K562 (cell line): ENCODE results near the gene LAMB3. TPM values are rescaled to one million over a fixed set of nuclear protein-coding genes. Genes with fewer than 3 reads are reported as not detected.

ENCODE experiments used
- ATAC-seq: fragments of 200-7000 bp; cut with Tn5 transposase; 3 replicates; pipeline ENCODE4 v1.9.1; 2020; ENCODE audit warnings: moderate library complexity
- BruUV-seq: library from RNA; stranded (reverse); fragments of 400-500 nt; replicated peaks from 2 replicates; lab custom pipeline; 2021; lab: Mats Ljungman, UMichigan
- CTCF ChIA-PET: fragments of 300-600 bp; formaldehyde crosslinking; extraction: SDS; loops from one replicate; lab custom pipeline; 2021; ENCODE audit warnings: low intra/inter-chr PET ratio; lab: Yijun Ruan, JAX
- POLR2A ChIA-PET: fragments of 300-600, 350-650 bp; sonication (Branson Sonifier 250); formaldehyde crosslinking; extraction: SDS; loops from one replicate; lab custom pipeline; 2021; ENCODE audit warnings: antibody characterized with exemption, inconsistent platforms; lab: Yijun Ruan, JAX
- DNase-seq, 4 experiments: peaks; one replicate each; pipeline versions ENCODE4 v3.0.0 to v3.0.0-alpha.2; 2011 to 2018; ENCODE audit warnings: low spot score in 3 of 4, mixed read lengths in 3 of 4; ENCODE audit errors: extremely low read depth in 1 of 4
- FAIRE-seq: peaks from 2 replicates; lab custom pipeline; 2011; peaks lifted over from hg19 to GRCh38; lab: Jason Lieb, UNC
- H2AFZ ChIP-seq: 2 replicates; pipeline ENCODE4 v1.6.0; 2011; ENCODE audit warnings: low read depth, low read length, control low read depth, inconsistent platforms
- H3K27ac ChIP-seq: fragments of 200-600 bp; 3 replicates; pipeline ENCODE4 v1.8.0; 2011; ENCODE audit warnings: low read depth, mild to moderate bottlenecking, control low read depth, inconsistent platforms, low read length, moderate library complexity, mixed read lengths; ENCODE audit errors: extremely low read depth
- H3K27me3 ChIP-seq, 2 experiments: fragments of 300-600 bp in 1 of 2; 2 replicates in 1 of 2; 3 replicates in 1 of 2; pipeline versions ENCODE4 v1.6.0 to v1.8.0; 2011; ENCODE audit warnings: inconsistent platforms in 2 of 2, low read length in 2 of 2, mild to moderate bottlenecking in 1 of 2, mixed read lengths in 1 of 2, moderate library complexity in 1 of 2; ENCODE audit not compliant: control insufficient read depth in 2 of 2, insufficient read depth in 2 of 2
- H3K36me3 ChIP-seq: fragments of 300-600 bp; 3 replicates; pipeline ENCODE4 v1.8.0; 2011; ENCODE audit warnings: mild to moderate bottlenecking, low read length, inconsistent platforms; ENCODE audit not compliant: control insufficient read depth, insufficient read depth
- H3K4me1 ChIP-seq, 2 experiments: fragments of 200-600 bp in 1 of 2; replicated peaks in 1 of 2; 2 replicates in 1 of 2; 3 replicates in 1 of 2; pipeline versions ENCODE4 v1.5.1 to v1.8.0; 2011; ENCODE audit warnings: inconsistent platforms in 2 of 2, low read length in 2 of 2, mild to moderate bottlenecking in 1 of 2, mixed read lengths in 1 of 2, moderate library complexity in 1 of 2; ENCODE audit not compliant: control insufficient read depth in 2 of 2, insufficient read depth in 2 of 2
- H3K4me2 ChIP-seq: 2 replicates; pipeline ENCODE4 v1.6.1; 2011; ENCODE audit warnings: low read length, control low read depth, inconsistent platforms, mixed read lengths; ENCODE audit not compliant: insufficient read depth
- H3K4me3 ChIP-seq: fragments of 200-600 bp; sonication (generic), shearing (Covaris generic); 2 replicates; pipeline ENCODE4 v1.5.1; 2016; ENCODE audit warnings: control low read depth, inconsistent platforms
- H3K79me2 ChIP-seq: fragments of 200-600 bp; 3 replicates; pipeline ENCODE4 v1.8.0; 2011; ENCODE audit warnings: low read length, inconsistent platforms; ENCODE audit not compliant: control insufficient read depth, insufficient read depth
- H3K9ac ChIP-seq, 2 experiments: 2 replicates each; pipeline versions ENCODE4 v1.6.0 to v1.6.1; 2011; ENCODE audit warnings: low read depth in 2 of 2, low read length in 2 of 2, control low read depth in 1 of 2, inconsistent platforms in 1 of 2, mild to moderate bottlenecking in 1 of 2, mixed read lengths in 1 of 2; ENCODE audit not compliant: insufficient read depth in 1 of 2
- H3K9me1 ChIP-seq: one replicate; pipeline ENCODE4 v1.6.0; 2011; ENCODE audit warnings: inconsistent platforms, mild to moderate bottlenecking, low read length, moderate library complexity; ENCODE audit not compliant: control insufficient read depth, insufficient read depth
- H3K9me3 ChIP-seq: replicated peaks from 2 replicates; pipeline ENCODE4 v1.5.1; 2011; ENCODE audit warnings: low read depth, low read length, inconsistent platforms; ENCODE audit not compliant: control insufficient read depth, insufficient read depth
- H4K20me1 ChIP-seq: replicated peaks from 2 replicates; pipeline ENCODE4 v1.6.1; 2011; ENCODE audit warnings: low read length, inconsistent platforms, mixed read lengths; ENCODE audit not compliant: control insufficient read depth, insufficient read depth
- ETS1 ChIP-seq: conservative IDR thresholded peaks from 2 replicates; pipeline ENCODE4 v1.6.1; 2011; ENCODE audit warnings: low read depth, mild to moderate bottlenecking, low read length; ENCODE audit not compliant: control insufficient read depth
- GATAD2B ChIP-seq: fragments of 450-650 bp; IDR thresholded peaks from 2 replicates; pipeline ENCODE4 v1.6.1; 2017; ENCODE audit warnings: mild to moderate bottlenecking, borderline replicate concordance
- MAX ChIP-seq: sonication (generic); formaldehyde crosslinking; IDR thresholded peaks from 2 replicates; pipeline ENCODE4 v1.9.0; 2022; ENCODE audit warnings: mild to moderate bottlenecking, missing genetic modification reagents
- NRF1 ChIP-seq, 2 experiments: fragments of 450-650 bp; IDR thresholded peaks in 1 of 2; conservative IDR thresholded peaks in 1 of 2; 2 replicates each; pipeline ENCODE4 v1.6.1; 2014; ENCODE audit warnings: mild to moderate bottlenecking in 2 of 2
- RB1 ChIP-seq: fragments of 450-650 bp; IDR thresholded peaks from 2 replicates; pipeline ENCODE4 v1.6.1; 2017; ENCODE audit warnings: low read depth, mild to moderate bottlenecking
- RBM14 ChIP-seq: fragments of 200-400 bp; formaldehyde crosslinking; IDR thresholded peaks from 2 replicates; pipeline ENCODE4 v1.6.1; 2018; ENCODE audit warnings: low read depth, mild to moderate bottlenecking, low read length, moderate library complexity, borderline replicate concordance; ENCODE audit not compliant: insufficient read depth
- RFX7 ChIP-seq: fragments of 250-450 bp; sonication (Bioruptor Pico); IDR thresholded peaks from 2 replicates; pipeline ENCODE4 v1.5.1; 2021; ENCODE audit warnings: mild to moderate bottlenecking
- SFPQ ChIP-seq: fragments of 200-400 bp; formaldehyde crosslinking; IDR thresholded peaks from 2 replicates; pipeline ENCODE4 v1.6.1; 2017; ENCODE audit warnings: mild to moderate bottlenecking, low read depth, low read length, moderate library complexity
- STAT5A ChIP-seq: IDR thresholded peaks from 2 replicates; pipeline ENCODE4 v1.6.1; 2012; ENCODE audit warnings: low read length, inconsistent platforms, borderline replicate concordance
- TRIM25 ChIP-seq: fragments of 450-650 bp; IDR thresholded peaks from 2 replicates; pipeline ENCODE4 v1.7.0; 2016; ENCODE audit warnings: borderline replicate concordance
- ZNF644 ChIP-seq: fragments of 200-800 bp; sonication (Bioruptor generic); IDR thresholded peaks from 2 replicates; pipeline ENCODE4 v1.6.1; 2016; ENCODE audit warnings: low read depth, missing genetic modification characterization, missing compliant biosample characterization
- WGBS: fragments of 100-300 bp; shearing (Covaris generic); methylation state at CpG from one replicate; pipeline ENCODE4 v1.1.6; 2016; ENCODE audit warnings: low coverage, mixed read lengths; ENCODE audit not compliant: insufficient coverage; ENCODE audit errors: missing lambda C conversion rate; 5-methylcytosine and 5-hydroxymethylcytosine counted together
- in situ Hi-C: fragments of 300-500 bp; cut with MboI; formaldehyde crosslinking; loops from 4 replicates; pipeline ENCODE4 v1.15.0; 2018; ENCODE audit warnings: inconsistent platforms, mixed read lengths
- intact Hi-C: fragments of 100-400 bp; cut with micrococcal nuclease; formaldehyde crosslinking; loops from 2 replicates; pipeline ENCODE4 v1.14.2; 2022
- polyA plus RNA-seq, 8 experiments: library from polyadenylated mRNA; depleted of rRNA in 4 of 8; stranded (reverse) in 5 of 8; unstranded in 3 of 8; fragments of >200 nt; fragmentation: Nextera tagmentation in 2 of 8; fragmentation: Illumina TruSeq in 1 of 8; extraction: Ambion mirVana in 2 of 8; extraction: Trizol in 1 of 8; gene quantifications; 2 replicates each; pipeline versions ENCODE4 v1.2.1 to v1.2.3, GENCODE V29; 2011 to 2014; ENCODE audit warnings: inconsistent platforms in 1 of 8, missing spikeins in 1 of 8
- total RNA-seq, 7 experiments: library from RNA; depleted of rRNA in 6 of 7; stranded (reverse); fragments of >200 nt in 6 of 7; fragmentation: Illumina TruSeq in 2 of 7; extraction: Trizol in 2 of 7; gene quantifications; 2 replicates each; pipeline versions ENCODE4 v1.2.1 to v1.2.3, GENCODE V29; 2011 to 2021; ENCODE audit warnings: low replicate concordance in 1 of 7

The LAMB3 gene
- total and polyA plus RNA-seq, 9 of the 15 experiments (the other 6 are each of a cell fraction or from before 2014, with no cell fraction given), result 0.08 to 1.3 (median 0.91) TPM

- TF ChIP-seq ETS1 (no peak), RBM14 (no peak)
- TF ChIP-seq, all 486 proteins: peak for 0
Observed at GRCh38 chr1:209614906-209615305, 37.3 kb downstream of the LAMB3 start (continued).

GRCh38 chr1:209614151-209614420 is 38.1 kb downstream of the LAMB3 start:
- Histone ChIP-seq H3K27ac (no peak overlapping the region), H3K9me3 (no peaks in the 10 kb centered on the region), H3K79me2 (no peaks in the 10 kb centered on the region), H3K9ac (no peak overlapping the region), H3K27me3 (peaks cover 35 to 87% of the 10 kb centered on the region in 2 experiments), H3K36me3 (no peaks in the 10 kb centered on the region)
- CTCF ChIA-PET, result no interaction called here
- 0% methylated on average over 5 of the region's 5 CpGs for WGBS
- intact Hi-C loops, result no loop called here
- no peak for ATAC-seq
- in situ Hi-C loops, result no loop called here
- no peak for TF ChIP-seq SFPQ
- no peak for TF ChIP-seq TRIM25
- no peak for TF ChIP-seq STAT5A
- no peak for TF ChIP-seq RB1
- TF ChIP-seq RFX7 (CRISPR knock-in tag), result no peak
- no peak for TF ChIP-seq NRF1 (conservative IDR thresholded peaks at IDR 0.05 in 1 of 2, IDR thresholded peaks at IDR 0.05 in 1 of 2)
- TF ChIP-seq GATAD2B, result no peak
- TF ChIP-seq MAX (CRISPR knock-in tag), result no peak
- TF ChIP-seq ZNF644 (tag), result no peak
- TF ChIP-seq, all 486 proteins: peak for 0
- H3K9me1 ChIP-seq, result no peaks in the 10 kb centered on the region
- H4K20me1 ChIP-seq, result peaks cover 3% of the 10 kb centered on the region; the same call in 1 of the 2 replicates
- H2AFZ ChIP-seq, result no peak overlapping the region
- H3K4me2 ChIP-seq, result no peak overlapping the region
- H3K4me1 ChIP-seq, result no peaks in the 10 kb centered on the region
- no peak overlapping the region for H3K4me3 ChIP-seq
- POLR2A ChIA-PET, result interaction anchor here (0.6 to 1.0 kb wide), 2 partner anchors 9 to 41 kb away, joined by 3 to 4 read pairs; no protein-coding TSS in a partner anchor
- DNase-seq (no peak), FAIRE-seq (no peak)
- BruUV-seq, result no TSS peak
